ENCODE measurements around the gene BCL11B.

Gene BCL11B

DNA sequence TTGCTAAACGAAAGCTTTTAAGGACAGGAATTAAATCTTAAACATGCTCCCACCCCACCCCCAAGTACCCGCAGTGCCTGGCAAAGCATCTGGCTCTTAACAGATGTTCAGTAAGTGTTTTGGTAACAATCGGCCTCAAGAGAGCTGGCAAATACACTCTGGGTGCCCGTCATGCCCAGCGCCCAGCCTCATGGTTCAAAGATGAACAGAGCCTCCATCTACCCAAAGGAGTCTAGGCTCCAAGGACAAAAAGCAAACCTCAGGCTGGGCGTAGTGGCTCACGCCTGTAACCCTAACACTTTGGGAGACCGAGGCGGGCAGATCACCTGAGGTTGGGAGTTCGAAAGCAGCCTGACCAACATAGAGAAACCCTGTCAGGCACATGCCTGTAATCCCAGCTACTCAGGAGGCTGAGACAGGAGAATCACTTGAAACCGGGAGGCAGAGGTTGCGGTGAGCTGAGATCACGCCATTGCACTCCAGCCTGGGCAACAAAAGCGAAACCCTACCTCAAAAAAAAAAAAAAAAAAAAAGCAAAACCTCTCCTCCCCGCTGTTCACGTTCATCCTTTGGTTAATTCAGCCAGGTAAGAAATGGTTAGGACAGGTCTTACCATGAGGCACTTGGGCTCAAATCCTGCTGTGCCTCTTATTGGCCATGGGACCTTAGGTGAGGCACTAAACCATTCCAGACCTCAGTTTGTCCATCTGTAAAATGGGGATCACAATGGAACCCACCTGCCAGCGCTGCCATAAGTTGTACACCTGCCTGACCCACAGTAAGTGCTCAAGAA is 151.3 kb downstream of the BCL11B start:
- no peak overlapping the region for H3K4me3 ChIP-seq (ENCODE audit: low read length)
- no peak for DNase-seq (ENCODE audit: low read depth, low spot score)

DNA sequence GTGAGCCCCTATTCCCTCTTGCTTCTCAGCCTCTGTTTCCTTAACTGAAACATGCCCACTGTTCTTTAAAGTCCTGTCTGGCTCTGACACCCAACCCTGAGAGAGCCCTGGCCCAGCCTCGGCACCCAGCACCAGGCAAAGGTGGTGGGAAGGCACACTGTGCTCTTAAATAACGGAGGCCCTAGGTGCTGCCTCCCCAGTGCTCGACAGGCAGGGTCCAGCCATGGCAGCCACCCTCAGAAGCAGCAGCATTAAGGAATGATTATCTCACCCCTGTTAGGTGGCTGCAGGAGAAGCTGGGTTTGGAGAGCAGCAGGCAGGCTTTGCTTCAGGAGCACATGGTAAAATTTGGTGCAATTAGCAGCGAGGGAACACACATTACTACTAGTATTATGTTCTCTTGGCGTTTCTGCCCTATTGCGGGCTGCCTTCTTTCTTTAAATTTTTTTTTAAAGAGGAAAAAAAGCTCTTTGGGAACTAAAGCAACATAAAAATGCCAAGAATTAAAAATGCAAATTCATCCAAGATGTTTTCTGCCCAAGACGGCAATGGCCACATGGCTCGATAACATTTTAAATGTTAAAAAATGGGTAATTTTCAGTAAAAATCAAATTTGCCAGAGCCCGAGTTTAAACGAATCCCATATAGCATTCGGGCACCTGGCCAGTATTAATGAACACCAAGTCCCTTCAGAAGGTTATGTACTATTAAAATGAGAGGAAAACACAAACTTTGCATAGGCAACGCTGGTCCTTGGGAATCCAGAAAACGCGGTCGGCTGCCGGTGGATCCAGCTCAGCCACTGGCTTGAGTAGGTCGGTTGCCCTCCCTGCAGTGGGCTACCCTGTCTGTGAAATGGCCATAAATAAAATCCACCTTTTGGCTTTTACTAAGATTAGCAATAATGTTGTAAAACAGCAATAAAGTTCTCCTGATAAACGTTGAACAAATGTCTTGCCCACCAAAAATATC is 152.2 kb downstream of the BCL11B start:
- no peak for DNase-seq (ENCODE audit: low read depth, low spot score)

More for the DNA sequence above, 152.2 kb downstream of the BCL11B start:
- no peak overlapping the region for H3K4me3 ChIP-seq (ENCODE audit: low read length)

Data from Jurkat, Clone E6-1 (cell line).